ENCODE results near the gene SLC35F4.

The SLC35F4 gene

GRCh38 chr14:57820581-57820980 lies 45.3 kb downstream of the SLC35F4 start:
- H3K4me1 ChIP-seq (ENCODE audit: control insufficient read depth, insufficient read depth, low read length), result no peaks in the 10 kb centered on the region

GRCh38 chr14:57818511-57818910 lies 47.4 kb downstream of the SLC35F4 start:
- H3K27me3 ChIP-seq (ENCODE audit: control insufficient read depth, insufficient read depth, low read length), result no peaks in the 10 kb centered on the region
- H3K4me1 ChIP-seq (ENCODE audit: control insufficient read depth, insufficient read depth, low read length), result no peaks in the 10 kb centered on the region
- no peak overlapping the region for H3K4me3 ChIP-seq (ENCODE audit: low read length)
- no peak overlapping the region for H3K9ac ChIP-seq (ENCODE audit: low read length)
- H3K36me3 ChIP-seq (ENCODE audit: control insufficient read depth, insufficient read depth, low read length), result no peaks in the 10 kb centered on the region
- H3K27ac ChIP-seq (ENCODE audit: low read depth, low read length), result no peak overlapping the region

More at GRCh38 chr14:57820581-57820980, 45.3 kb downstream of the SLC35F4 start:
- Histone ChIP-seq H3K36me3 (ENCODE audit: control insufficient read depth, insufficient read depth, low read length) (no peaks in the 10 kb centered on the region), H3K27me3 (ENCODE audit: control insufficient read depth, insufficient read depth, low read length) (no peaks in the 10 kb centered on the region), H3K4me3 (ENCODE audit: low read length) (no peak overlapping the region), H3K27ac (ENCODE audit: low read depth, low read length) (no peak overlapping the region), H3K9ac (ENCODE audit: low read length) (no peak overlapping the region)

GRCh38 chr14:57816568-57817284 lies 49.2 kb downstream of the SLC35F4 start:
- Histone ChIP-seq H3K36me3 (ENCODE audit: control insufficient read depth, insufficient read depth, low read length) (no peaks in the 10 kb centered on the region), H3K27ac (ENCODE audit: low read depth, low read length) (no peak overlapping the region), H3K9ac (ENCODE audit: low read length) (no peak overlapping the region), H3K27me3 (ENCODE audit: control insufficient read depth, insufficient read depth, low read length) (no peaks in the 10 kb centered on the region), H3K4me3 (ENCODE audit: low read length) (no peak overlapping the region), H3K4me1 (ENCODE audit: control insufficient read depth, insufficient read depth, low read length) (no peaks in the 10 kb centered on the region)

- H3K36me3 ChIP-seq (ENCODE audit: control insufficient read depth, insufficient read depth, low read length), result no peaks in the 10 kb centered on the region
- H3K9ac ChIP-seq (ENCODE audit: low read length), result no peak overlapping the region
- H3K27ac ChIP-seq (ENCODE audit: low read depth, low read length), result no peak overlapping the region
- H3K4me1 ChIP-seq (ENCODE audit: control insufficient read depth, insufficient read depth, low read length), result no peaks in the 10 kb centered on the region
- H3K27me3 ChIP-seq (ENCODE audit: control insufficient read depth, insufficient read depth, low read length), result no peaks in the 10 kb centered on the region
- H3K4me3 ChIP-seq (ENCODE audit: low read length), result no peak overlapping the region
Observed at GRCh38 chr14:57814726-57815125, 51.2 kb downstream of the SLC35F4 start.

- no peak overlapping the region for H3K4me3 ChIP-seq (ENCODE audit: low read length)
- H3K9ac ChIP-seq (ENCODE audit: low read length), result no peak overlapping the region
- H3K4me1 ChIP-seq (ENCODE audit: control insufficient read depth, insufficient read depth, low read length), result no peaks in the 10 kb centered on the region
- H3K27me3 ChIP-seq (ENCODE audit: control insufficient read depth, insufficient read depth, low read length), result no peaks in the 10 kb centered on the region
- H3K36me3 ChIP-seq (ENCODE audit: control insufficient read depth, insufficient read depth, low read length), result no peaks in the 10 kb centered on the region
- H3K27ac ChIP-seq (ENCODE audit: low read depth, low read length), result no peak overlapping the region
Observed at GRCh38 chr14:57812741-57813140, 53.2 kb downstream of the SLC35F4 start.

GRCh38 chr14:57811998-57812546 lies 53.8 kb downstream of the SLC35F4 start:
- H3K27me3 ChIP-seq (ENCODE audit: control insufficient read depth, insufficient read depth, low read length), result no peaks in the 10 kb centered on the region
- no peaks in the 10 kb centered on the region for H3K36me3 ChIP-seq (ENCODE audit: control insufficient read depth, insufficient read depth, low read length)
- no peak overlapping the region for H3K27ac ChIP-seq (ENCODE audit: low read depth, low read length)
- no peak overlapping the region for H3K9ac ChIP-seq (ENCODE audit: low read length)
- H3K4me1 ChIP-seq (ENCODE audit: control insufficient read depth, insufficient read depth, low read length), result no peaks in the 10 kb centered on the region
- H3K4me3 ChIP-seq (ENCODE audit: low read length), result no peak overlapping the region

GRCh38 chr14:57809808-57810207 lies 56.1 kb downstream of the SLC35F4 start:
- no peak overlapping the region for H3K9ac ChIP-seq (ENCODE audit: low read length)

GRCh38 chr14:57797160-57797559 lies 68.7 kb downstream of the SLC35F4 start:
- no peak overlapping the region for H3K4me3 ChIP-seq (ENCODE audit: low read length)
- no peak overlapping the region for H3K27ac ChIP-seq (ENCODE audit: low read depth, low read length)
- no peaks in the 10 kb centered on the region for H3K36me3 ChIP-seq (ENCODE audit: control insufficient read depth, insufficient read depth, low read length)
- H3K4me1 ChIP-seq (ENCODE audit: control insufficient read depth, insufficient read depth, low read length), result no peaks in the 10 kb centered on the region
- no peak overlapping the region for H3K9ac ChIP-seq (ENCODE audit: low read length)
- H3K27me3 ChIP-seq (ENCODE audit: control insufficient read depth, insufficient read depth, low read length), result no peaks in the 10 kb centered on the region

More at GRCh38 chr14:57809808-57810207, 56.1 kb downstream of the SLC35F4 start:
- Histone ChIP-seq H3K4me3 (ENCODE audit: low read length) (no peak overlapping the region), H3K27me3 (ENCODE audit: control insufficient read depth, insufficient read depth, low read length) (no peaks in the 10 kb centered on the region), H3K4me1 (ENCODE audit: control insufficient read depth, insufficient read depth, low read length) (no peaks in the 10 kb centered on the region), H3K27ac (ENCODE audit: low read depth, low read length) (no peak overlapping the region), H3K36me3 (ENCODE audit: control insufficient read depth, insufficient read depth, low read length) (no peaks in the 10 kb centered on the region)

GRCh38 chr14:57796556-57796955 lies 69.3 kb downstream of the SLC35F4 start:
- no peaks in the 10 kb centered on the region for H3K27me3 ChIP-seq (ENCODE audit: control insufficient read depth, insufficient read depth, low read length)
- no peaks in the 10 kb centered on the region for H3K4me1 ChIP-seq (ENCODE audit: control insufficient read depth, insufficient read depth, low read length)
- no peak overlapping the region for H3K27ac ChIP-seq (ENCODE audit: low read depth, low read length)
- no peak overlapping the region for H3K9ac ChIP-seq (ENCODE audit: low read length)
- no peaks in the 10 kb centered on the region for H3K36me3 ChIP-seq (ENCODE audit: control insufficient read depth, insufficient read depth, low read length)
- H3K4me3 ChIP-seq (ENCODE audit: low read length), result no peak overlapping the region

GRCh38 chr14:57785058-57785457 lies 80.8 kb downstream of the SLC35F4 start:
- no peaks in the 10 kb centered on the region for H3K27me3 ChIP-seq (ENCODE audit: control insufficient read depth, insufficient read depth, low read length)
- no peak overlapping the region for H3K4me3 ChIP-seq (ENCODE audit: low read length)
- H3K27ac ChIP-seq (ENCODE audit: low read depth, low read length), result no peak overlapping the region
- no peaks in the 10 kb centered on the region for H3K36me3 ChIP-seq (ENCODE audit: control insufficient read depth, insufficient read depth, low read length)
- H3K9ac ChIP-seq (ENCODE audit: low read length), result no peak overlapping the region
- H3K4me1 ChIP-seq (ENCODE audit: control insufficient read depth, insufficient read depth, low read length), result no peaks in the 10 kb centered on the region

- Histone ChIP-seq H3K4me1 (ENCODE audit: control insufficient read depth, insufficient read depth, low read length) (no peaks in the 10 kb centered on the region), H3K4me3 (ENCODE audit: low read length) (no peak overlapping the region), H3K27ac (ENCODE audit: low read depth, low read length) (no peak overlapping the region), H3K9ac (ENCODE audit: low read length) (no peak overlapping the region), H3K36me3 (ENCODE audit: control insufficient read depth, insufficient read depth, low read length) (no peaks in the 10 kb centered on the region), H3K27me3 (ENCODE audit: control insufficient read depth, insufficient read depth, low read length) (no peaks in the 10 kb centered on the region)
Observed at GRCh38 chr14:57771801-57772200, 94.1 kb downstream of the SLC35F4 start.

- Histone ChIP-seq H3K4me1 (ENCODE audit: control insufficient read depth, insufficient read depth, low read length) (no peaks in the 10 kb centered on the region), H3K4me3 (ENCODE audit: low read length) (no peak overlapping the region), H3K27ac (ENCODE audit: low read depth, low read length) (no peak overlapping the region), H3K27me3 (ENCODE audit: control insufficient read depth, insufficient read depth, low read length) (no peaks in the 10 kb centered on the region), H3K9ac (ENCODE audit: low read length) (no peak overlapping the region), H3K36me3 (ENCODE audit: control insufficient read depth, insufficient read depth, low read length) (no peaks in the 10 kb centered on the region)
Observed at GRCh38 chr14:57769863-57770523, 95.9 kb downstream of the SLC35F4 start.

All from rectal smooth muscle tissue (tissue), 1 donor.